ENCODE results near the gene EIF3L. TPM values are rescaled to one million over a fixed set of nuclear protein-coding genes. Genes with fewer than 3 reads are reported as not detected.

EIF3L gene
- total and polyA plus RNA-seq, 3 donors from 2014 or later = 185 to 316 (median 295) TPM

GRCh38 chr22:37830093-37830842 is 19.0 kb upstream of the EIF3L start:
- no peaks in the 10 kb centered on the region for H3K4me1 ChIP-seq
- 85 to 90% methylated on average over 9 to 14 of the region's 14 CpGs for WGBS, 2 donors
- no peaks in the 10 kb centered on the region for H3K9me3 ChIP-seq
- H3K27me3 ChIP-seq = no peaks in the 10 kb centered on the region
- TF ChIP-seq POLR2A (IDR thresholded peaks at IDR 0.05) (no peak), CTCF (IDR thresholded peaks at IDR 0.05) (no peak)
- intact Hi-C loops (cut with DNase I; ENCODE audit: low total_unique reads) = no loop called here
- no peak overlapping the region for H3K27ac ChIP-seq
- DNase-seq = no peak
- no peak overlapping the region for H3K4me3 ChIP-seq
- H3K36me3 ChIP-seq (ENCODE audit: low read depth, missing control alignments) = no peaks in the 10 kb centered on the region

GRCh38 chr22:37831472-37831871 is 17.7 kb upstream of the EIF3L start:
- Histone ChIP-seq H3K27ac (no peak overlapping the region), H3K27me3 (no peaks in the 10 kb centered on the region), H3K4me1 (no peaks in the 10 kb centered on the region), H3K9me3 (no peaks in the 10 kb centered on the region), H3K4me3 (no peak overlapping the region), H3K36me3 (ENCODE audit: low read depth, missing control alignments) (no peaks in the 10 kb centered on the region)
- 92 to 97% methylated on average over 11 of the region's 11 CpGs for WGBS, 2 donors
- intact Hi-C loops (cut with DNase I; ENCODE audit: low total_unique reads) = no loop called here
- no peak for DNase-seq
- TF ChIP-seq POLR2A (IDR thresholded peaks at IDR 0.05) (no peak), CTCF (IDR thresholded peaks at IDR 0.05) (no peak)

- 94 to 98% methylated on average over 6 to 16 of the region's 16 CpGs for WGBS, 2 donors
Measured at GRCh38 chr22:37832022-37832857, 17.0 kb upstream of the EIF3L start.

GRCh38 chr22:37842015-37842793 is 7.0 kb upstream of the EIF3L start:
- H3K36me3 ChIP-seq (ENCODE audit: low read depth, missing control alignments) = no peaks in the 10 kb centered on the region
- peaks cover 14% of the 10 kb centered on the region for H3K4me1 ChIP-seq
- DNase-seq = peak; percentile 75
- intact Hi-C loops (cut with DNase I; ENCODE audit: low total_unique reads) = no loop called here
- TF ChIP-seq CTCF (IDR thresholded peaks at IDR 0.05) (no peak), POLR2A (IDR thresholded peaks at IDR 0.05) (no peak)
- H3K27me3 ChIP-seq = no peaks in the 10 kb centered on the region
- H3K27ac ChIP-seq = peak overlapping the region in 1 of 2 donors; percentile 93
- no peaks in the 10 kb centered on the region for H3K9me3 ChIP-seq
- no peak overlapping the region for H3K4me3 ChIP-seq
- 36 to 46% methylated on average over 10 of the region's 10 CpGs for WGBS, 2 donors

More at GRCh38 chr22:37832022-37832857, 17.0 kb upstream of the EIF3L start:
- DNase-seq = no peak
- TF ChIP-seq CTCF (IDR thresholded peaks at IDR 0.05) (no peak), POLR2A (IDR thresholded peaks at IDR 0.05) (no peak)
- intact Hi-C loops (cut with DNase I; ENCODE audit: low total_unique reads) = no loop called here
- Histone ChIP-seq H3K9me3 (no peaks in the 10 kb centered on the region), H3K4me1 (no peaks in the 10 kb centered on the region), H3K4me3 (no peak overlapping the region), H3K27me3 (no peaks in the 10 kb centered on the region), H3K27ac (no peak overlapping the region), H3K36me3 (ENCODE audit: low read depth, missing control alignments) (no peaks in the 10 kb centered on the region)
